Body of pancreas (tissue), 4 donors: ENCODE data around the gene IRF2. TPM values are rescaled to one million over a fixed set of nuclear protein-coding genes. Genes with fewer than 3 reads are reported as not detected.

Experiments
- ATAC-seq: fragments of 150-250 bp; one replicate; pipeline ENCODE4 v1.9.1; 2016
- DNase-seq, 4 donors: peaks; one replicate each; pipeline ENCODE4 v3.0.0-alpha.2; 2019
- H3K27ac ChIP-seq, 4 donors: fragments of 200-600 bp; sonication (generic); 1 replicate in 3 of 4; 2 replicates in 1 of 4; pipeline versions ENCODE4 v1.5.1 to v1.6.1; 2016 to 2019; ENCODE audit warnings: mild to moderate bottlenecking in 1 of 4, mixed read lengths in 1 of 4, moderate library complexity in 1 of 4
- H3K27me3 ChIP-seq, 2 donors: fragments of 200-600 bp; sonication (generic); one replicate each; pipeline ENCODE4 v1.6.0; 2016; ENCODE audit warnings: mild to moderate bottlenecking in 1 of 2
- H3K36me3 ChIP-seq, 2 donors: fragments of 200-600 bp; sonication (generic); replicated peaks in 1 of 2; 2 replicates each; pipeline ENCODE4 v1.5.1; 2016; ENCODE audit warnings: low read depth in 2 of 2; ENCODE audit not compliant: insufficient read depth in 1 of 2
- H3K4me1 ChIP-seq: fragments of 200-600 bp; sonication (generic); one replicate; pipeline ENCODE4 v1.6.0; 2016
- H3K4me3 ChIP-seq, 2 donors: fragments of 200-600 bp; sonication (generic); 1 replicate in 1 of 2; 2 replicates in 1 of 2; pipeline ENCODE4 v1.5.1; 2016 to 2019
- H3K9me3 ChIP-seq, 3 donors: fragments of 200-600 bp; sonication (generic); 1 replicate in 2 of 3; 2 replicates in 1 of 3; pipeline ENCODE4 v1.5.1; 2016
- POLR2A ChIP-seq, 3 donors: fragments of 450-650 bp; IDR thresholded peaks; one replicate each; pipeline ENCODE4 v1.6.1; 2016; ENCODE audit warnings: antibody characterized with exemption in 3 of 3, mild to moderate bottlenecking in 2 of 3
- WGBS, 2 donors: methylation state at CpG; one replicate each; pipeline ENCODE4 v1.1.5; 2017; 5-methylcytosine and 5-hydroxymethylcytosine counted together
- intact Hi-C: fragments of 100-400 bp; cut with DNase I; formaldehyde crosslinking; loops from one replicate; pipeline ENCODE4 v1.15.1; 2023
- total RNA-seq, 2 donors: library from RNA; depleted of rRNA; stranded (reverse); fragments of >200 nt; gene quantifications; one replicate each; pipeline ENCODE4 v1.1.0, GENCODE V29; 2016
- TF ChIP-seq, protein P1 (sequence below), 7 experiments: fragments of 450-650 bp in 4 of 7; fragments of 200-600 bp in 3 of 7; sonication (generic) in 3 of 7; IDR thresholded peaks; one replicate each; pipeline ENCODE4 v1.5.1; 2016 to 2019; ENCODE audit warnings: antibody characterized with exemption in 7 of 7

The IRF2 gene
- total RNA-seq, 2 donors from 2014 or later = 12.5 to 14.5 TPM

DNA sequence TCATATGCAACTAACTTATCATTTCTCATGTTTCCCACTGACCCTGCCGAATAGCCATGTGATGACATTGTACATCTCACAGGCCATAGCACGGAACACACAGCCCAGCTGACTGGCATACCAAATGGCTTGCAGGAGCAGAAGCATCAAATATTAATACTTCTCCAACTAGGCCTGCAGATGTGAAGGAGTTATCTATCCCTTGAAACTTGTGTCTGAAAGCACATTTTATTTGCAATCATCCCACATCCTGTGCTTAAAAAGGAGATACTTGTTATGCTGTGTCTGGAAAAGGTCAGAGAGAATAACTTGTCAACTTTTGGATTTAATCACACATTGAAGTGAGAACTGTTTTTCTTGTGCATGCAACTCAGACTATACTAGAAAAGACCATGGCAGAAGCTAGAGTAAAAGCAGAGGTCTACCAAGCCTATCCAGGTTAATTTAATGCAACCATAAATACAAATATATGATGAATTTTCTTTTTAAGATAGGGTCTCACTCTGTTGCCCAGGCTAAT is 100.4 kb downstream of the IRF2 start:
- Histone ChIP-seq H3K4me3 (no peak overlapping the region), H3K36me3 (no peaks in the 10 kb centered on the region), H3K9me3 (no peaks in the 10 kb centered on the region), H3K4me1 (no peaks in the 10 kb centered on the region), H3K27ac (no peak overlapping the region), H3K27me3 (no peaks in the 10 kb centered on the region)
- ATAC-seq (no peak), DNase-seq (no peak)
- WGBS, 2 donors = 62 to 80% methylated on average over 2 of the region's 2 CpGs
- intact Hi-C loops = no loop called here
- TF ChIP-seq, protein P1, sequence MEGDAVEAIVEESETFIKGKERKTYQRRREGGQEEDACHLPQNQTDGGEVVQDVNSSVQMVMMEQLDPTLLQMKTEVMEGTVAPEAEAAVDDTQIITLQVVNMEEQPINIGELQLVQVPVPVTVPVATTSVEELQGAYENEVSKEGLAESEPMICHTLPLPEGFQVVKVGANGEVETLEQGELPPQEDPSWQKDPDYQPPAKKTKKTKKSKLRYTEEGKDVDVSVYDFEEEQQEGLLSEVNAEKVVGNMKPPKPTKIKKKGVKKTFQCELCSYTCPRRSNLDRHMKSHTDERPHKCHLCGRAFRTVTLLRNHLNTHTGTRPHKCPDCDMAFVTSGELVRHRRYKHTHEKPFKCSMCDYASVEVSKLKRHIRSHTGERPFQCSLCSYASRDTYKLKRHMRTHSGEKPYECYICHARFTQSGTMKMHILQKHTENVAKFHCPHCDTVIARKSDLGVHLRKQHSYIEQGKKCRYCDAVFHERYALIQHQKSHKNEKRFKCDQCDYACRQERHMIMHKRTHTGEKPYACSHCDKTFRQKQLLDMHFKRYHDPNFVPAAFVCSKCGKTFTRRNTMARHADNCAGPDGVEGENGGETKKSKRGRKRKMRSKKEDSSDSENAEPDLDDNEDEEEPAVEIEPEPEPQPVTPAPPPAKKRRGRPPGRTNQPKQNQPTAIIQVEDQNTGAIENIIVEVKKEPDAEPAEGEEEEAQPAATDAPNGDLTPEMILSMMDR (IDR thresholded peaks at IDR 0.05) = no peak
- TF ChIP-seq POLR2A (IDR thresholded peaks at IDR 0.05) = no peak

DNA sequence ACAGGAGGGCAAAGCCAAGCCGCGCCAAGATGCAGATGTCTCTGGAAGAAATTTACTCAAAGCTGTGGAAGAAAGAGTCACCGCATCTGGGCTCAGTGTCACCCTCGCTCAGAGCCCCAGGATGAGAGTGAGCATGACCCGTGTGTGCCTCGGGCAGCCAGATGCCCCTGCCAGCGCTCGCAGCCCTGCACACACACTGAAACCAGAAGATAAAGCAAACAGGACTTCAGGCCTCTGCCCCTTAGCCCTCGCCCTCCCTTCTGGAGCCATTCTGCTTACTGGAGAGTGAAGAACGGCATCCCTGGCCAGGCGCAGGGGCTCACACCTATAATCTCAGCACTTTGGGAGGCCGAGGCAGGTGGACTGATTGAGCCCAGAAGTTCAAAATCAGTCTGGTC is 103.0 kb downstream of the IRF2 start:
- H3K27me3 ChIP-seq = no peaks in the 10 kb centered on the region
- H3K27ac ChIP-seq = no peak overlapping the region
- WGBS, 2 donors = 87 to 94% methylated on average over 9 to 12 of the region's 12 CpGs
- intact Hi-C loops = no loop called here
- no peaks in the 10 kb centered on the region for H3K36me3 ChIP-seq
- no peak overlapping the region for H3K4me3 ChIP-seq
- ATAC-seq = no peak
- no peaks in the 10 kb centered on the region for H3K9me3 ChIP-seq
- no peak for TF ChIP-seq POLR2A (IDR thresholded peaks at IDR 0.05)
- TF ChIP-seq, protein P1 (IDR thresholded peaks at IDR 0.05) = no peak
- no peaks in the 10 kb centered on the region for H3K4me1 ChIP-seq
- no peak for DNase-seq

DNA sequence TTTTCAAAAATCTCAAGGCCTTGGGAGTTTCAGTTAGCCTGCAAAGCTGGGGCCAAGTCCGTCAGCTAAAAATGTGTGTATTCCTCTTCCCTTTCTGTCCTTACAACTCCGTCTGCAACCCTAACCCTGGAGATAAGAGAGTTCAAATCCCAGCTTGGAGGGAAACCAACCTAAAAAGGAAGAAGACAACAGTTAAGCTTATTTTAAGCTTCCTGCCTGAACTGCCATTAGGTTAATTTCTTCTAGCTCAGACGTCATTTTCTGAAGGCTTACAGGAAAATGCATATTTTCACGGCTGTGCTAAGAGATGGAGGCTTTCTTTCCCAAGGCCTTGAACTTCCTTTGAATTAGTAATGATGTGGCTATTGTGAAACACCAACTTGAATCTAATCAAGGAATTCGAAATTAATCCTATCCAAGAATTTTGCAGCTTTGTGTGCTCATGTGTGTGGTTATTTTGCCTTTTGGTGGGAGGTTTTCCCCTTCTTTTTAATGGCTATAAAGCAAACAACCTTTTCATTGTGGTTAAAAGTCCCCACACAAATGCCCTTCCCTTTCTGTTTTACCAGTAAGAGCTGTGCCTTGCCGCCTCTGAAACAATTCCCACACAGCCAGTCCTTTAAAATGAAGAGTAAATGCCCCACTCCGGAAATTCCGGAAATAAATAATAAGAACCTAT is 103.5 kb downstream of the IRF2 start:
- DNase-seq = no peak
- no peak for ATAC-seq
- intact Hi-C loops = no loop called here

DNA sequence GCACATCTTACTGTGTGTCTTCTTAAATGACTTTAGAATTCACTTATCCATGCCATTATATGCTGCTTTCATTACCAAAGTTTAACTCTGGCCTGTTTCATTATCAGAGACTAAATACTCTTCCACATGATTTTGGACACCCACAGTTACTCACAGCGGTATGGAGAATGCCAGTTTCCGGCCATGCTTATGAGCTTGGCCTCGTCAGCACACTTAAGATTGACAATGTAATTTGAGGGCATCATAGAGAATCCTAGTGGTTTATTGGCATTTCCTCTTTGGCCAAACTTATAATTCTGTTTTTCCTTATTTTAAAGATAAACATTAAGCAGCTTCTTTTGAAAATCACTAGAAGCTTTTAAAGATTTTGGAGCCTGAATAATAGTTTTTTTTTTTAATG is 104.5 kb downstream of the IRF2 start:
- intact Hi-C loops = no loop called here
- H3K36me3 ChIP-seq = no peaks in the 10 kb centered on the region
- peaks cover under 1% of the 10 kb centered on the region for H3K4me1 ChIP-seq
- ATAC-seq (no peak), DNase-seq (no peak)
- H3K9me3 ChIP-seq = no peaks in the 10 kb centered on the region
- no peak for TF ChIP-seq POLR2A (IDR thresholded peaks at IDR 0.05)
- TF ChIP-seq, protein P1 (IDR thresholded peaks at IDR 0.05) = no peak
- no peak overlapping the region for H3K27ac ChIP-seq
- H3K27me3 ChIP-seq = no peaks in the 10 kb centered on the region
- WGBS, 2 donors = 99 to 100% methylated on average over 3 of the region's 3 CpGs
- no peak overlapping the region for H3K4me3 ChIP-seq

More for the DNA sequence above, 103.5 kb downstream of the IRF2 start:
- Histone ChIP-seq H3K27ac (no peak overlapping the region), H3K36me3 (no peaks in the 10 kb centered on the region), H3K4me1 (no peaks in the 10 kb centered on the region), H3K4me3 (no peak overlapping the region), H3K9me3 (no peaks in the 10 kb centered on the region), H3K27me3 (no peaks in the 10 kb centered on the region)
- WGBS, 2 donors = 67 to 68% methylated on average over 8 of the region's 8 CpGs
- no peak for TF ChIP-seq POLR2A (IDR thresholded peaks at IDR 0.05)
- TF ChIP-seq, protein P1 (IDR thresholded peaks at IDR 0.05) = no peak

DNA sequence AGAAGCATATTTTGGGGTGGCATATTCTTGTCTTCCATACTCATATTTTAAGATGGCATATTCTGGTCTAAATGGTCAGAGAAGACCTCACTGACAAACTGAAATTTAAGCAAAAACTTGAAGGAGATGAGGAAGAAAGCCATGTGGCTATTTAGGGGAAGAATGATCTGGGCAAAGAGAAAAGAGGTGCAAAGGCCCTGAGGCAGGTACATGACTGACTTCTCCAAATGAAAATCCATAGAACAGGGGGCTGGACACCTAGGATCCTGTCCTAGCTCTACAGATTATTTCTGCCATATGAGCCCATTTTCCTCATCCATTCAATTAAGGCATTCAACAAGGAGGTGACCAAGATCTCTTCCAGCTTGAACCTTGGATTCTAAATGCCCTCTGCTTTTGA is 105.6 kb downstream of the IRF2 start:
- ATAC-seq = no peak
- Histone ChIP-seq H3K27me3 (no peaks in the 10 kb centered on the region), H3K36me3 (no peaks in the 10 kb centered on the region), H3K9me3 (no peaks in the 10 kb centered on the region), H3K27ac (no peak overlapping the region), H3K4me1 (peaks cover 9% of the 10 kb centered on the region), H3K4me3 (no peak overlapping the region)
- intact Hi-C loops = no loop called here
- DNase-seq = no peak
- TF ChIP-seq, protein P1 (IDR thresholded peaks at IDR 0.05) = no peak
- TF ChIP-seq POLR2A (IDR thresholded peaks at IDR 0.05) = no peak
